NCI-H2171 (cell line): ENCODE measurements around the gene CCDC187.

ENCODE experiments used
- DNase-seq: peaks from one replicate; lab custom pipeline; 2025; lab: John Stamatoyannopoulos, UW

The CCDC187 gene

DNA sequence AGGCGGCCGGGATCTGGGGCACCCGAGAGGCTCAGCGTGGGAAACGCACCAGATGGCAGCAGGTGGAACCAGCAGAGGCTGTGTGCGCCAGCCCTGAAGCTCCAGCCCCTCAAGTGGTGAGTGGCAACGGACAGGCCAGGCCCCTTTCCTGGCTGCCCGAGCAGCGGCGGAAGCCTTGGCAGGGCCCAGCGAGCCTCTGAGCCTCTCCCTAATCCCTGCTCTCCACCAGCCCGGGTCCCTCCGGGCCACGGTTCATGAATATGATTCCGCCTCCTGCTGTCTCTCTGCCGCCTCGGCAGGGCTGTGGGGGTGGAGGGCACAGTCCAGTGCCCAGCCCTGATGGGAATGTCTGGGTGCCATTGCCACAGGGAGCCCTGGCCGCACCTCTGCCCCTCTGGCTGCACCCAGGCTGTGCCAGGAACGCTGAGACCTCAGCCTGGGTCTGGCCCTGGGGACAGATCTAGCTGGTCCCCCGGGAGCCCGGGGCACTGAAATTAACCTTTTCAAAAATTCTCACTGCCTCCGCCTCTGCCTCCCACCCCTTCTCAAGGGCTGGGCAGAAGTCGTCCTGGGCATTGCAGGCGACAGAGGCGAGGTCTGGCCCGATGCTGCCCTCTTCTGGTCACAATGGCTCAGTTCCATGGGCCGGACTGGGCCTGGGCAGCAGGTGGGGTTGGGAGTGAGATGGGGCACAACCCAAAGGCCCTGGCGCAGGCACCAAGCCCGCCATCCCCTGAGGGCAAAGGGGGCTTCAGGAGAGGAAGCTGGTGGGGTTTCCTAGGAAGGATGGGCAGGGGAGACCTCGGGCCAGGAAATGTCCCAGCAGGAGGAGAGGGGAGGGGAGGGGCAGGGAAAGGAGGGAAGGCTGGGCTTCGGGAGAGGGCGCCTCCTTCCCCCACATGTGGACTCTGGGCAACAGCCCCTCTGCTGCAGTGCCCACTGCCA lies 20.3 kb downstream of the CCDC187 start:
- peak; percentile 77 for DNase-seq

GRCh38 chr9:136282272-136282861 lies 21.5 kb downstream of the CCDC187 start:
- DNase-seq, result peak; percentile 14

DNA sequence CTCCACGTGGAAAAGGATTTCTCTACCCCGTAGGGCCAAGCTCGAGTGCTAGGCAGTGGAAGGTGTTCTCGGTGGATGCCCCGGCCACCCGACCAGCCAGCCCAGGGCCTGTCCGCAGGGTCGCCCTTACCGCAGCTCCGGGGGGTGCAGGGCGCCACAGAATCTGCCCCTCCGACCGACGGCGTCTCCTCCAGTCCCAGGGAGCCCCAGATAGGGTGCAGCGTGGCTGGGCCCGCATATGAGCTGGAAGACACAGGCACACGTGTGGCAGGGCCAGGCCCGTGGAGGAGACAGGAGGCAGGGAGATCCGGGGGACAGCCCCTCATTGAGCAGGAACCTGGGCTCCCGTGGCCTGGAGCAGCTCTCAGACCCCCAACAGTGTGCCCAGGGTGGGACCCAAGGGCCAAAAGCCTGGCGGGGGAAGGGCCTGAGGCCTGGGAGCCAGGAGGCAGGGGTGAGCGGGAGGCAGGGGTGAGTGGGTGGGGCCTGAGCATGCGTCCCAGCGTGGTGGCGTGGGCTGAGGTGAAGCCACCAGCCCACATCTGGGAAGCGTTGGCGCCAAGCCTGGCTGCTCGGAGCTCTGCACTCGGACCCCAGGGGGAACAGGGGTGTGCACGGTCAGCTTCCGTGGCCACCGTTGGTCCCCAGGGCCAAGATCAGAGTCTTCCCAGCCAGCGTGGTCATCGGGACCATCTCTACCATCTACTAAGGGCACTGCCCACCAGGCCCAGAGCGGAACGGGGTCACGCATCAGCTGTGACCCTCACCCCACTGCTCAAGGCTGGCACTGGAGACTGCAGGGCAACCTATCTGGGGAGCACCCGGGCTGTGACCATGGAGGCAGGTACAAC lies 22.2 kb downstream of the CCDC187 start:
- no peak for DNase-seq

- DNase-seq, result no peak
These were observed 23.2 kb downstream of the CCDC187 start for GRCh38 chr9:136280535-136281315.

DNA sequence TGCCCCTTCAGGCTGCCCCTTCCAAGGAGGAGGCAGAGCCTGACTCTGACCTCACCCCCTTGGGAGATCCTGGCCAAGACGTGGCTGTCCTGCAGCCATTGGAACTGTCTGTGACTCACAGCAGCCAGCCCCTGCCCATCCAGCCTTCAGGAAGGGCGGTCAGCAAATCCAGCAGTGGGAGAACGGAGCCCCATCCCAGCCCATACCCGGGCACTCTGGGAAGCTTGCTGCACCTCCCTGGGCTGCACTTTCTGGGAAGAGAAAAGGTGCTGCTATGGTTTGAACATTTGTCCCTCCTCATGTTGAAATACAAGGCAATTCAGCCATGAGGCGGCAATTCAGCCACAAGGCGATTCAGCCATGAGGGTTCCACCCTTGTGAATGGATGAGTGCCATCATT lies 24.4 kb downstream of the CCDC187 start:
- DNase-seq, result no peak

DNA sequence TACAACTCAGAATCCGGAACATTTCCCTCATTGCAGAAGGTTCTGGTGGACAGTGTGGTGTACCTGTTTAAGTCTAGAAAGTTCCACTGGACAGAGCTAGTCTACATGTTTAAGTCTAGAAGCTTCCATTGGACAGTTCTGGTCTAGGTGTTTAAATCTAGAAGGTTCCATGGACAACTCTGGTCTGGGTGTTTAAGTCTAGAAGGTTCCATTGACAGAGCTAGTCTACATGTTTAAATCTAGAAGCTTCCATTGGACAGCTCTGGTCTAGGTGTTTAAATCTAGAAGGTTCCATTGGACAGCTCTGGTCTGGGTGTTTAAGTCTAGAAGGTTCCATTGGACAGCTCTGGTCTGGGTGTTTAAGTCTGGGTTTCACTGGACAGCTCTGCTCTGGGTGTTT lies 25.0 kb downstream of the CCDC187 start:
- no peak for DNase-seq

- no peak for DNase-seq
These were observed 25.7 kb downstream of the CCDC187 start for GRCh38 chr9:136278221-136278620.

DNA sequence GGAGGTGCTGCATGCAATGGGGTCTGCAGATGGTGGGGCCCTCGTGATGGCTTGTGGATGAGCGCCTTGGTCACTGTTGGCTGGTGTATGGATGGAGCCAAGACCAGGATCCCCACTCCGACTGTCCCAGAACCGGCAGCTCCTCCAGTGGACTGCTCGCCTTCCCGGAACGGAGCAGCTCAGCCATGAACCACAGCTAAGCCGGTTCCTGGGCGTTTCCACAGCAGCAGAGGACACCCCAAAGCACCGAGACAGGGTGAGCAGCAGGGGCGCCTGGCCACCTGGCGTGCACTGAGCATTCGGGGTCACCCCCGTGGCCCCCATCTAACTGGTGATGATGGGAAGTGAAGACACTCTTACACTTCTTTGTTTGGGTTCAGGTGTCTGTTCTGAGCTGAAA lies 26.1 kb downstream of the CCDC187 start:
- DNase-seq, result no peak

GRCh38 chr9:136276716-136277115 lies 27.2 kb downstream of the CCDC187 start:
- DNase-seq, result no peak

- no peak for DNase-seq
These were observed 28.1 kb downstream of the CCDC187 start for GRCh38 chr9:136275655-136276429.

- DNase-seq, result no peak
These were observed 28.9 kb downstream of the CCDC187 start for GRCh38 chr9:136274786-136275654.

GRCh38 chr9:136273921-136274785 lies 29.7 kb downstream of the CCDC187 start:
- DNase-seq, result no peak

DNA sequence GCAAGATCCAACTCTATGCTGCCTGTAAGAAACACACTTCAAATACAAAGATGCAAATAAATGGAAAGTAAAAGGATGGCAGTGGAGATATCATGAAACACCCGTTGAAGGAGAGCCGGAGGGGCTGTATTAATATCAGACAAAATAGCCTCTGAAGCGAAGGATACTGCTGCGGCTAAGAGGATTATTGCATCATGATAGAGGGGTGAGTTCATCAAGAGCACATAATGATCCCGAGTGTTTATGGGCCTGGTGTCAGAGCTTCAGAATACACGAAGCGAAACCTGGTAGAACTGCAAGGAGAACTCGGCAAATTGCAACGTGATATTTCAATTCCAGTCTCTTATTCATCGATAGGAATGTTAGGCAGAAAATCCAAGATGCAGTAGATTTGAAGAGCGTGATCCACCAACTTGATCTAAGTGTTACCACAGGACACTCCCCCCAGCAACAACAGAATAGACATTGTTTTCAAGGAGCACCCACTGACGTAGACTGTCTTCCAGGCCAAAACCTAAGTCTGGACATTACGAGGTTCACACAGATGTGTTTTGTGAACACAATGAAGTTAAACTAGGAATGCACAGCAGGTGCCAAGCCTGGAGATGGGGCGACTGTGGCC lies 30.5 kb downstream of the CCDC187 start:
- no peak for DNase-seq

- DNase-seq, result no peak
These were observed 33.7 kb downstream of the CCDC187 start for GRCh38 chr9:136270173-136270705.

- peak; percentile 73 for DNase-seq
These were observed 35.2 kb downstream of the CCDC187 start for GRCh38 chr9:136268735-136269134.

DNA sequence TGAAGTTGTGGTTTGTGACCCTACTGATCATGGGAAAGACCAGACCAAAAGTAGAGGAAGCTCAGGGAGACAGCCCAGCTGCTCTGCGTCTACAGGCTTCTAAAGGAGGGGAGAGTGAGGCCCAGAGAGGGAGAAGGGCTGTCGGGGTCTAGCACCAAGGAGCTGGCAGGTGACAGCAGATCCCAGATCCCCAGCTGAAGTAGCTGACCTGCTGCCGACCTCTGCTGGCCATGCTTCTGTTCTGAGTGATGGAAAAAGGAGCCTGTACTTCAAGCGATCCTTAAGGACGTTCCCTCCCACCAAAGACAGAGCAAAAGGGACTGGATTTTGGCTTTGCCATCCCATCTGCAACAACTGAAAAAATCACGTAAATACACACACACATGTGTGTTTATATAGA lies 35.6 kb downstream of the CCDC187 start:
- DNase-seq, result no peak

GRCh38 chr9:136267261-136268111 lies 36.4 kb downstream of the CCDC187 start:
- DNase-seq, result no peak
